PC-9 (cell line): ENCODE data around the gene LGALS9B. TPM values are rescaled to one million over a fixed set of nuclear protein-coding genes. Genes with fewer than 3 reads are reported as not detected.
"Not testable (repeated sequence)": the region's sequence is repeated elsewhere in the genome, so short reads cannot be mapped to it uniquely, and the experiment has no call there.

Experiments used
- BruUV-seq: library from RNA; stranded (reverse); fragments of 400-500 nt; replicated peaks from 2 replicates; lab custom pipeline; 2021; lab: Mats Ljungman, UMichigan
- CTCF ChIA-PET: fragments of 300-600 bp; sonication (Branson Sonifier 250); formaldehyde crosslinking; loops from one replicate; lab custom pipeline; 2022; ENCODE audit warnings: antibody characterized with exemption; lab: Charles Lee
- POLR2A ChIA-PET: fragments of 300-600 bp; sonication (Branson Sonifier 250); formaldehyde crosslinking; loops from one replicate; lab custom pipeline; 2022; ENCODE audit warnings: antibody characterized with exemption; ENCODE audit not compliant: unreplicated experiment; lab: Charles Lee
- DNase-seq, 2 experiments: peaks; one replicate each; pipeline versions ENCODE4 v3.0.0 to v3.0.0-alpha.2; 2015 to 2022; ENCODE audit warnings: mixed read lengths in 1 of 2
- H2AFZ ChIP-seq: fragments of 200-600 bp; sonication (generic); 2 replicates; pipeline ENCODE4 v1.8.1; 2017; ENCODE audit warnings: antibody characterized with exemption
- H3F3A ChIP-seq: fragments of 200-600 bp; sonication (generic); 2 replicates; pipeline ENCODE4 v1.8.1; 2017; ENCODE audit warnings: antibody characterized with exemption, mild to moderate bottlenecking, low read depth; ENCODE audit not compliant: insufficient read depth
- H3K27ac ChIP-seq: fragments of 200-600 bp; sonication (generic); 2 replicates; pipeline ENCODE4 v1.6.1; 2016; ENCODE audit warnings: mixed run types
- H3K27me3 ChIP-seq: fragments of 200-600 bp; sonication (generic); 2 replicates; pipeline ENCODE4 v1.6.1; 2016; ENCODE audit warnings: low read depth, mixed run types; ENCODE audit not compliant: insufficient read depth
- H3K36me3 ChIP-seq: fragments of 200-600 bp; sonication (generic); 2 replicates; pipeline ENCODE4 v1.6.1; 2016; ENCODE audit warnings: low read depth, mixed run types
- H3K4me1 ChIP-seq: fragments of 200-600 bp; sonication (generic); replicated peaks from 2 replicates; pipeline ENCODE4 v1.6.1; 2016; ENCODE audit warnings: mixed run types; ENCODE audit not compliant: insufficient read depth
- H3K4me2 ChIP-seq: fragments of 200-600 bp; sonication (generic); 2 replicates; pipeline ENCODE4 v1.6.1; 2017; ENCODE audit warnings: mixed run types
- H3K4me3 ChIP-seq: fragments of 200-600 bp; sonication (generic); 2 replicates; pipeline ENCODE4 v1.6.1; 2016; ENCODE audit warnings: mixed run types
- H3K79me2 ChIP-seq: fragments of 200-600 bp; sonication (generic); 2 replicates; pipeline ENCODE4 v1.6.1; 2017; ENCODE audit warnings: low read depth, mixed run types
- H3K9me2 ChIP-seq: fragments of 200-600 bp; sonication (generic); 2 replicates; pipeline ENCODE4 v1.8.1; 2017; ENCODE audit warnings: mild to moderate bottlenecking; ENCODE audit not compliant: insufficient read depth
- H3K9me3 ChIP-seq: fragments of 200-600 bp; sonication (generic); 2 replicates; pipeline ENCODE4 v1.8.1; 2016; ENCODE audit warnings: low read depth; ENCODE audit not compliant: insufficient read depth
- H4K20me1 ChIP-seq: fragments of 200-600 bp; sonication (generic); 2 replicates; pipeline ENCODE4 v1.8.1; 2017; ENCODE audit not compliant: insufficient read depth
- intact Hi-C: fragments of 100-400 bp; cut with micrococcal nuclease; formaldehyde crosslinking; loops from one replicate; pipeline ENCODE4 v1.10.0; 2022; ENCODE audit not compliant: unreplicated experiment
- total RNA-seq: library from RNA; stranded (reverse); gene quantifications from 2 replicates; pipeline ENCODE4 v1.2.3, GENCODE V29; 2021

The LGALS9B gene
- total RNA-seq, 1 experiment from 2014 or later = 9.8 TPM

DNA sequence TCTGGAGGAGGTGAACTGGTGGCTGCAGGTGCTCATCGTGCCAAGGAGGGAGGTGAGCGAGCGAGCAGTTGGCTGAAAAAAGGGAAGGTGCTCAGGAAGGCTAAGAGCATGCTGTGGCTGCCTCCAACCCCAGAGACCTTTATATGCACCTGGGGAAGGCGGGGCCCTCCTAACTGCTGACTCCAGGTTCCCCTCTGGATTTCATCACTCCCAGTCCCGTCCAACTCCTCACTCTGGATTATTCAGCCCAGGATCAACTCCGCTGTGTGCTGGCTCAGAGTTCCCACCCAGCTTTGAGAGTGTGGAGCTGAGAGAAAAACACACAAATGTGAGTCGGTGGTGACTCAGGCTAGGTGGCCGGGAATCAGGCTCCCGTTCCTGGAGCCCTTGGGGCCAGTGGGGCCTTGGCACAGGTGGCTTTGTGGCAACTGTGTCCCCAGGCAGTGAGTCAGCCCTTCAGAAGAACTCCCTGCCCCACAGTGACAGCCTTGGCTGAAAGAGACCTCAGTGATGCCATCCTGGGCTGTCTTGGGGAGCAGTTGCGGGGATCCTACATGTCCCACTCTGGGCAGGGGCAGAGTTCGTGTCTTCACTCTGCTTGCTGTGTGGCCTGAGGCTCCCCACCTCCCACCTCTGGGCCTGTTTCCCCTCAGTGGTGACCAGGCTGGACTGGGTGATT, 37.2 kb upstream of the LGALS9B start:
- H3K36me3 ChIP-seq, BruUV-seq, H2AFZ ChIP-seq, H3F3A ChIP-seq, H3K4me3 ChIP-seq, H3K9me2 ChIP-seq, H3K27me3 ChIP-seq, intact Hi-C loops, H3K4me1 ChIP-seq, H4K20me1 ChIP-seq, H3K79me2 ChIP-seq, POLR2A ChIA-PET, CTCF ChIA-PET, H3K9me3 ChIP-seq: not testable (repeated sequence)
- DNase-seq = peak; percentile 77 to 87
- Histone ChIP-seq H3K27ac (0 out of 2 replicates have a peak overlapping the region, but pooled peaks have one; percentile 34), H3K4me2 (peak overlapping the region; percentile 34; the same call in 1 of the 2 replicates)

DNA sequence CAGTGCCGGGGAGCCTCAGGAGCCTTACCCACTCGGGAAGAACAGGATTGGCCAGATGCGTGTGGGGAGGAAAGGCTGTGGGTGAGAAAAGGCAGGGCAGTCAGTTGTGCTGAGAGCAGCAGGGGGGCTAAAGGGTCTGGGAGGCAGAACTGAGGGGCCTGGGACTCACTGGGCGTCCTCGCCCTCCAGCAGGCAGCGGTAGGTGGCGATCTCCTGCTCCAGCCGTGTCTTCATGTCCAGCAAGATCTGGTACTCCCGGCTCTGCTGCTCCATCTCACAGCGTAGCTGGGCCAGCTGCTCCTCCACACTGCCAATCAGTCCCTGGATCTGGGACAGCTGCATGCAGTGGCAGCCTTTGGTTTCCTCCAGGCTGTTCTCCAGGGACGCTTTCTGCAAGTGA, 34.6 kb upstream of the LGALS9B start:
- H3K36me3 ChIP-seq, H3K4me1 ChIP-seq, H3K79me2 ChIP-seq, H2AFZ ChIP-seq, BruUV-seq, H3K27me3 ChIP-seq, H3K27ac ChIP-seq, intact Hi-C loops, POLR2A ChIA-PET, H3K9me2 ChIP-seq, H4K20me1 ChIP-seq, H3K4me3 ChIP-seq, H3F3A ChIP-seq, CTCF ChIA-PET, H3K4me2 ChIP-seq, DNase-seq, H3K9me3 ChIP-seq: not testable (repeated sequence)

- BruUV-seq, H3K4me1 ChIP-seq, H3K9me2 ChIP-seq, intact Hi-C loops, H3K79me2 ChIP-seq, H3K4me2 ChIP-seq, H4K20me1 ChIP-seq, POLR2A ChIA-PET, H2AFZ ChIP-seq, H3K9me3 ChIP-seq, H3K4me3 ChIP-seq, H3K27ac ChIP-seq, H3K27me3 ChIP-seq, H3K36me3 ChIP-seq, CTCF ChIA-PET, H3F3A ChIP-seq: not testable (repeated sequence)
- DNase-seq = peak; percentile 43 to 57
Observed at GRCh38 chr17:20500346-20500745, 33.0 kb upstream of the LGALS9B start.

DNA sequence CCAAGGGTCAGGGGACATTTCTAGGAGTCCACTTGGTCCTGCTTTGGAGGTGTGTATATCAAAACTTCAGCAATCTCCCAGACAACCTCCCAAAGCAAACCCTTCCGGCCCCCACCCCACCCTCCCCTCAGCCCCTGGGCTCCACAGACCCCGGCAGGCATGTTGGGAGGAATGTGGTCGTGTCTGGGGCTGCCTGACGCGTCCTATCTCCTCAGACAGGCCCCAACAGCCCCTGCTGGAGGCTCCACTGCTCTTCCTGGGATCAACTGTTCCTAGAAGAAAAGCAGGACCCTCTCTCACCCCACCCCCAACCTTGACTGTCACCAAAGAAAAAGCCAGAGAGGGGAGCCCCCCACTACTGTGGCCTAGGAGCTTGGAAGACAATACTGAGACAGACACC, 28.1 kb upstream of the LGALS9B start:
- DNase-seq, H3K4me3 ChIP-seq, H4K20me1 ChIP-seq, H2AFZ ChIP-seq, H3K27me3 ChIP-seq, H3K9me3 ChIP-seq, BruUV-seq, H3K4me1 ChIP-seq, H3K79me2 ChIP-seq, H3K27ac ChIP-seq, CTCF ChIA-PET, H3K9me2 ChIP-seq, H3K4me2 ChIP-seq, H3K36me3 ChIP-seq, POLR2A ChIA-PET, intact Hi-C loops, H3F3A ChIP-seq: not testable (repeated sequence)

- H3K79me2 ChIP-seq, DNase-seq, H2AFZ ChIP-seq, H3K4me1 ChIP-seq, H4K20me1 ChIP-seq, CTCF ChIA-PET, H3K27me3 ChIP-seq, H3K9me3 ChIP-seq, H3K27ac ChIP-seq, H3K4me2 ChIP-seq, BruUV-seq, H3F3A ChIP-seq, POLR2A ChIA-PET, H3K36me3 ChIP-seq, H3K4me3 ChIP-seq, H3K9me2 ChIP-seq, intact Hi-C loops: not testable (repeated sequence)
Observed at GRCh38 chr17:20494735-20495134, 27.4 kb upstream of the LGALS9B start.

DNA sequence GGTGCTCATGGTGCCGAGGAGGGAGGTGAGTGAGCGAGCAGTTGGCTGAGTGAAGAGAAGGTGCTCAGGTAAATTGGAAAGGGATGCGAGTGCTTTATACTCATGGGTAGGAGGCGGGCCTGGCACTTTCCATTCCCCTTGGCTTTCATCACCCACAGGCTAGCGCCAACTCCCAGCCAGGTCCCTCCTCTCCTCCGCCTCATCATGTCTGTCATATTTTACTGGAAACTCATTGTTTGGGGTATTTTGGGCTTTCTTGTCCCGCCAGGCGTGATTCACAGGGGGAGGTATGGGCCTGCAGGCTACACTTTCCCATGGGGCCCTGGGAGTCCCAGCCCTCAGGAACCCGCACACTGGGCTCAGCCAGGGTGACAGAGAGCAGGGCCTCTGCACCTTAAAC, 26.8 kb upstream of the LGALS9B start:
- H3K36me3 ChIP-seq, H2AFZ ChIP-seq, H3K27me3 ChIP-seq, CTCF ChIA-PET, H3F3A ChIP-seq, POLR2A ChIA-PET, H3K27ac ChIP-seq, H4K20me1 ChIP-seq, BruUV-seq, H3K9me3 ChIP-seq, intact Hi-C loops, H3K79me2 ChIP-seq, H3K4me1 ChIP-seq, H3K4me3 ChIP-seq, H3K4me2 ChIP-seq, H3K9me2 ChIP-seq, DNase-seq: not testable (repeated sequence)

- POLR2A ChIA-PET, BruUV-seq, DNase-seq: not testable (repeated sequence)
Observed at GRCh38 chr17:20492971-20493370, 25.6 kb upstream of the LGALS9B start.

More at GRCh38 chr17:20492971-20493370, 25.6 kb upstream of the LGALS9B start:
- H2AFZ ChIP-seq, CTCF ChIA-PET, H3K4me2 ChIP-seq, intact Hi-C loops, H3K27ac ChIP-seq, H3K27me3 ChIP-seq, H3K4me3 ChIP-seq, H3K4me1 ChIP-seq, H3K36me3 ChIP-seq, H3F3A ChIP-seq, H3K79me2 ChIP-seq, H3K9me2 ChIP-seq, H4K20me1 ChIP-seq, H3K9me3 ChIP-seq: not testable (repeated sequence)
